Measurements from ENCODE around the gene ZNF98.

DNA sequence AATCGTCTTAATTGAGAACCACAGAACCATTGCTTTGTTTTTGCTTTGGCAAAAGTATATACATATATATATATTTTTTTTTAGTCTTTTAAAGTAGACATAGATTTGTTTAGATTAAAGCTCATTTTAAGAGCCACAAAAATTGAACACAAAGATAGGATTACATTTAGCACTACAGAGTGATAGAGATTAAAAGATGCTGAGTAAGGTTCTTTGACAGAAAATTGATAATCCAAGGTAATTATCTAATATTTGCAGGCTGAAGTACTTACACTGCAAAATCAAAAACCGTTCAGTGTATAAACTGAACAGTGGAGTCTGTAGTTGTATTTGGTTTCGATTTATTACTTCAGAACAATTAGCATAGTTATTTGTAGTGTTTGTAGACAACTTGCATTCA is 24.5 kb upstream of the ZNF98 start:
- TF ChIP-seq HDAC6 (IDR thresholded peaks at IDR 0.05; ENCODE audit: low read depth, low read length) (no peak), KDM5A (IDR thresholded peaks at IDR 0.05; ENCODE audit: low read length) (no peak), E2F6 (IDR thresholded peaks at IDR 0.05) (no peak), CHD1 (IDR thresholded peaks at IDR 0.05; ENCODE audit: low read depth, low read length) (no peak), MAX (IDR thresholded peaks at IDR 0.05) (no peak), CEBPB (IDR thresholded peaks at IDR 0.05; ENCODE audit: low read depth, low read length) (no peak)
- TF ChIP-seq, protein P1, sequence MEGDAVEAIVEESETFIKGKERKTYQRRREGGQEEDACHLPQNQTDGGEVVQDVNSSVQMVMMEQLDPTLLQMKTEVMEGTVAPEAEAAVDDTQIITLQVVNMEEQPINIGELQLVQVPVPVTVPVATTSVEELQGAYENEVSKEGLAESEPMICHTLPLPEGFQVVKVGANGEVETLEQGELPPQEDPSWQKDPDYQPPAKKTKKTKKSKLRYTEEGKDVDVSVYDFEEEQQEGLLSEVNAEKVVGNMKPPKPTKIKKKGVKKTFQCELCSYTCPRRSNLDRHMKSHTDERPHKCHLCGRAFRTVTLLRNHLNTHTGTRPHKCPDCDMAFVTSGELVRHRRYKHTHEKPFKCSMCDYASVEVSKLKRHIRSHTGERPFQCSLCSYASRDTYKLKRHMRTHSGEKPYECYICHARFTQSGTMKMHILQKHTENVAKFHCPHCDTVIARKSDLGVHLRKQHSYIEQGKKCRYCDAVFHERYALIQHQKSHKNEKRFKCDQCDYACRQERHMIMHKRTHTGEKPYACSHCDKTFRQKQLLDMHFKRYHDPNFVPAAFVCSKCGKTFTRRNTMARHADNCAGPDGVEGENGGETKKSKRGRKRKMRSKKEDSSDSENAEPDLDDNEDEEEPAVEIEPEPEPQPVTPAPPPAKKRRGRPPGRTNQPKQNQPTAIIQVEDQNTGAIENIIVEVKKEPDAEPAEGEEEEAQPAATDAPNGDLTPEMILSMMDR (IDR thresholded peaks at IDR 0.05; ENCODE audit: control extremely low read depth in 1 of 3, insufficient read depth in 1 of 3, low read depth in 1 of 3, low read length in 3 of 3): no peak

Data from H1 (cell line).